SU-DHL-6 (cell line): ENCODE measurements around the gene IDI2.

Experiments used
- H2AFZ ChIP-seq: fragments of 200-600 bp; sonication (generic); 2 replicates; pipeline ENCODE4 v1.6.1; 2014; ENCODE audit warnings: low read depth, mild to moderate bottlenecking, moderate library complexity, mixed read lengths, antibody characterized with exemption, low read length; ENCODE audit not compliant: severe bottlenecking
- H3F3A ChIP-seq: fragments of 200-600 bp; shearing (Covaris generic); 2 replicates; pipeline ENCODE4 v1.6.0; 2016; ENCODE audit warnings: antibody characterized with exemption, mild to moderate bottlenecking; ENCODE audit not compliant: insufficient read depth
- H3K27ac ChIP-seq: fragments of 200-600 bp; sonication (generic); 2 replicates; pipeline ENCODE4 v1.5.1; 2016; ENCODE audit warnings: low read depth, mild to moderate bottlenecking, low read length, moderate library complexity, mixed read lengths
- H3K27me3 ChIP-seq: fragments of 200-600 bp; sonication (generic), shearing (Covaris generic); 2 replicates; pipeline ENCODE4 v1.6.0; 2014; ENCODE audit warnings: mild to moderate bottlenecking, low read length
- H3K36me3 ChIP-seq: fragments of 200-600 bp; sonication (generic); 2 replicates; pipeline ENCODE4 v1.6.1; 2014; ENCODE audit warnings: mild to moderate bottlenecking, low read length, mixed read lengths
- H3K4me2 ChIP-seq: fragments of 300-600, 200-600 bp; shearing (Covaris generic), sonication (generic); 2 replicates; pipeline ENCODE4 v1.6.0; 2014; ENCODE audit warnings: low read length, low read depth, mild to moderate bottlenecking; ENCODE audit not compliant: poor library complexity, severe bottlenecking
- H3K4me3 ChIP-seq: fragments of 200-600 bp; sonication (generic); 2 replicates; pipeline ENCODE4 v1.5.1; 2014; ENCODE audit warnings: antibody characterized with exemption, low read length, mild to moderate bottlenecking, mixed read lengths; ENCODE audit not compliant: insufficient read depth, poor library complexity, severe bottlenecking
- H3K79me2 ChIP-seq: fragments of 200-600 bp; sonication (generic); 2 replicates; pipeline ENCODE4 v1.6.1; 2014; ENCODE audit warnings: mild to moderate bottlenecking, low read length, moderate library complexity; ENCODE audit not compliant: insufficient read depth
- H3K9ac ChIP-seq: fragments of 200-600 bp; sonication (generic); 2 replicates; pipeline ENCODE4 v1.7.0; 2014; ENCODE audit warnings: mild to moderate bottlenecking, low read length
- H3K9me2 ChIP-seq: fragments of 200-600 bp; sonication (generic); replicated peaks from 2 replicates; pipeline ENCODE4 v1.6.1; 2014; ENCODE audit warnings: low read length; ENCODE audit not compliant: insufficient read depth
- H3K9me3 ChIP-seq: fragments of 200-600 bp; sonication (generic); 2 replicates; pipeline ENCODE4 v1.6.1; 2014; ENCODE audit warnings: low read length, mixed read lengths; ENCODE audit not compliant: insufficient read depth
- H4K20me1 ChIP-seq: fragments of 200-600 bp; sonication (generic); 2 replicates; pipeline ENCODE4 v1.6.1; 2014; ENCODE audit warnings: low read depth, mild to moderate bottlenecking, antibody characterized with exemption, low read length, moderate library complexity, mixed read lengths
- EZH2phosphoT487 ChIP-seq: fragments of 200-600 bp; sonication (generic), shearing (Covaris generic); conservative IDR thresholded peaks from 2 replicates; pipeline ENCODE4 v1.6.1; 2018; ENCODE audit warnings: mild to moderate bottlenecking, antibody characterized with exemption, low read length, moderate library complexity, mixed read lengths
- TF ChIP-seq, protein P1 (sequence below): fragments of 200-600 bp; sonication (generic); IDR thresholded peaks from one replicate; pipeline ENCODE4 v1.5.1; 2017; ENCODE audit warnings: antibody characterized with exemption, mild to moderate bottlenecking, low read length, moderate library complexity; ENCODE audit not compliant: insufficient read depth, poor library complexity, severe bottlenecking

IDI2 gene

DNA sequence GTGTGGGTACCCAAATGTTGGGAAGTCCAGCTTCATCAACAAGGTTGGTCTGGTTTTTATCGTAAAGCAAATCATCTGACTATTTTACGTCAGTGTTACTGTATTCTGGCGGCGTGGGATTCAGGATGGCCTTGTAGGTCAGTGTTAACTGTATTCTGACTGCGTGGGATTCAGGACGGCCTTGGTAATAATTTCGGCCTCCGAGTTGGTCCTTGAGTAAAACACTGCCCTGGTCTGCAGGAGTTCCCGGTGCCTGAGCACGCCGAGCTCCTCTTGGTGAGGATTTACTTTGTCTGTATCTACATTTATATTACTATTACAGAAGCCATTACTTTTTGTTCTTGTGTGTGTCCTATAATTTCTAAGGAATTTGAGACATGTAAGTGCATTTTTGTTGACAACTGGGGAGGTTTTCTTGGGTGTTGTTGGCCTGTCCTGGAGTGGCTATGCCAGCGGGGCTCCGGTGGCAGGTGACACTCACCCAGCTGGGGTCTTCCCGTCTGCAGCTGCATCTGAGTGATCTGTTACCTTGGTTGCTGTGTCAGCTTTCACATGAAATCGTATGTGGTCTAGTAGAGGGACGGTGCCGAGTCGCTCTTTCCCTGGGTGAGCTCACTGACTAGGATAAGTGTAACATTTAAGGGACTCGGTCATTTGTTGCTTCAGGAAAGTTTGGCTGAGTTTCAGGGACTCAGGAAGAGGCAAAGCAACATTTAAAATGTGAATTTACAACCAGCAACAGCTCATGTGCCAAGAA, 28.2 kb downstream of the IDI2 start:
- no peak overlapping the region for H3K4me3 ChIP-seq
- no peaks in the 10 kb centered on the region for H3K27me3 ChIP-seq
- peaks cover 43% of the 10 kb centered on the region for H3K79me2 ChIP-seq
- H3K9me3 ChIP-seq = no peaks in the 10 kb centered on the region
- TF ChIP-seq, protein P1, sequence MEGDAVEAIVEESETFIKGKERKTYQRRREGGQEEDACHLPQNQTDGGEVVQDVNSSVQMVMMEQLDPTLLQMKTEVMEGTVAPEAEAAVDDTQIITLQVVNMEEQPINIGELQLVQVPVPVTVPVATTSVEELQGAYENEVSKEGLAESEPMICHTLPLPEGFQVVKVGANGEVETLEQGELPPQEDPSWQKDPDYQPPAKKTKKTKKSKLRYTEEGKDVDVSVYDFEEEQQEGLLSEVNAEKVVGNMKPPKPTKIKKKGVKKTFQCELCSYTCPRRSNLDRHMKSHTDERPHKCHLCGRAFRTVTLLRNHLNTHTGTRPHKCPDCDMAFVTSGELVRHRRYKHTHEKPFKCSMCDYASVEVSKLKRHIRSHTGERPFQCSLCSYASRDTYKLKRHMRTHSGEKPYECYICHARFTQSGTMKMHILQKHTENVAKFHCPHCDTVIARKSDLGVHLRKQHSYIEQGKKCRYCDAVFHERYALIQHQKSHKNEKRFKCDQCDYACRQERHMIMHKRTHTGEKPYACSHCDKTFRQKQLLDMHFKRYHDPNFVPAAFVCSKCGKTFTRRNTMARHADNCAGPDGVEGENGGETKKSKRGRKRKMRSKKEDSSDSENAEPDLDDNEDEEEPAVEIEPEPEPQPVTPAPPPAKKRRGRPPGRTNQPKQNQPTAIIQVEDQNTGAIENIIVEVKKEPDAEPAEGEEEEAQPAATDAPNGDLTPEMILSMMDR = no peak
- no peak for TF ChIP-seq EZH2phosphoT487
- no peak overlapping the region for H2AFZ ChIP-seq
- no peaks in the 10 kb centered on the region for H3K9me2 ChIP-seq
- H3K4me2 ChIP-seq = no peak overlapping the region
- peaks cover 10% of the 10 kb centered on the region; the same call in 1 of the 2 replicates for H4K20me1 ChIP-seq
- peaks cover 3% of the 10 kb centered on the region; the same call in 1 of the 2 replicates for H3F3A ChIP-seq
- no peak overlapping the region for H3K27ac ChIP-seq
- H3K36me3 ChIP-seq = peaks cover 50% of the 10 kb centered on the region
- no peak overlapping the region for H3K9ac ChIP-seq

DNA sequence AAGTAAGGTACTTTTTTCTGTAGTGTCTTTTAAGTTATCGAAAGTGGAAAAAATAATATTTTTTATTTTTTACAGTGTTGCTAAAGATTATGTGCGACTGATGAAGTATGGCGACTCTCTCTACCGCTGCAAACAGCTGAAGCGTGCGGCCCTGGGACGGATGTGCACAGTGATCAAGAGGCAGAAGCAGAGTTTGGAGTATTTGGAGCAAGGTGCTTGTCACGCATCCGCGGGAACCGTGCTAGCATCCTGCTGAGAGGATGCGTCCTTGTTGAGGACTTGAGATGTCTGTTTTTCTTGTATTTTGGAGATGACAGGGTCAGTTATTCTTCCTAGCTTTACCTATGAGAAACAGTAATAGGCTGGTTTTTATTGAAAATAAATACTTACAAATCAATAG, 29.6 kb downstream of the IDI2 start:
- Histone ChIP-seq H2AFZ (no peak overlapping the region), H3K9me2 (no peaks in the 10 kb centered on the region), H3K4me2 (no peak overlapping the region), H3K79me2 (peaks cover 42% of the 10 kb centered on the region), H3K9me3 (no peaks in the 10 kb centered on the region), H3K27ac (no peak overlapping the region), H3K9ac (no peak overlapping the region), H3K4me3 (no peak overlapping the region), H4K20me1 (peaks cover 14% of the 10 kb centered on the region), H3K27me3 (no peaks in the 10 kb centered on the region), H3F3A (peaks cover 3% of the 10 kb centered on the region; the same call in 1 of the 2 replicates), H3K36me3 (peaks cover 40% of the 10 kb centered on the region)
- TF ChIP-seq EZH2phosphoT487 = no peak
- TF ChIP-seq, protein P1 = no peak

DNA sequence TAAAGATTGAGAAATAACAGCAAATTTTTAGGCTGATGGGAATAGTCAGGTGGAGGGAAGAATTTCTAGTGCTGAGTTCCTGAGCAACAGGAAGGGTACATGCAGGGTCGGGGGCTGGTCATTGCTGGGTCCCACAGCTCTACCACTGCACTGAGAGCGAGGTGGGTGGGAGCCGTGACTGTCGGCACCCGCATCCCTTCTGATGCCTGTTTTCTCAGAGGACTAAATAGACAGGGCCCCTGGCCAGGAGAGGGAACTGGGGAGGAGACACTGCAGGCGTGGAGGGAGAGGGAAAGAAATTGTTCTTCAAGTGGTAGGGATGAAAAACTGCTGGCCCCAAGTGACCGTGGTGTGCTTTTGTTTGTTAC, 30.1 kb downstream of the IDI2 start:
- Histone ChIP-seq H3K27ac (no peak overlapping the region), H3K27me3 (no peaks in the 10 kb centered on the region), H3K9me2 (no peaks in the 10 kb centered on the region), H4K20me1 (peaks cover 19% of the 10 kb centered on the region), H3K36me3 (peaks cover 35% of the 10 kb centered on the region), H2AFZ (no peak overlapping the region), H3K79me2 (peaks cover 44% of the 10 kb centered on the region), H3K9me3 (no peaks in the 10 kb centered on the region), H3K9ac (no peak overlapping the region), H3F3A (peaks cover 3% of the 10 kb centered on the region; the same call in 1 of the 2 replicates), H3K4me2 (no peak overlapping the region), H3K4me3 (no peak overlapping the region)
- TF ChIP-seq, protein P1 = no peak
- TF ChIP-seq EZH2phosphoT487 = no peak
